Measurements from ENCODE around the gene IGF2R.
A peak's percentile ranks its signal among the peaks of the same experiment; 100 is the strongest.

Gene IGF2R

GRCh38 chr6:160070427-160070826, 101.5 kb downstream of the IGF2R start:
- Histone ChIP-seq H2AFZ (ENCODE audit: low read length) (no peak overlapping the region), H3K4me2 (ENCODE audit: low read depth, low read length) (peak overlapping the region; percentile 37), H3K9ac (ENCODE audit: low read length) (peak overlapping the region; percentile 35; the same call in 1 of the 2 replicates), H3K4me1 (ENCODE audit: low read length) (peaks cover 40% of the 10 kb centered on the region), H3K27me3 (replicated peaks; ENCODE audit: insufficient read depth, low read length) (no peaks in the 10 kb centered on the region), H4K20me1 (ENCODE audit: insufficient read depth, low read length) (no peaks in the 10 kb centered on the region), H3K36me3 (replicated peaks; ENCODE audit: insufficient read depth, low read length) (no peaks in the 10 kb centered on the region), H3K9me3 (replicated peaks; ENCODE audit: insufficient read depth, low read length) (no peaks in the 10 kb centered on the region), H3K79me2 (ENCODE audit: low read length) (peaks cover 20% of the 10 kb centered on the region; the same call in 1 of the 2 replicates), H3K4me3 (ENCODE audit: low read length) (no peak overlapping the region), H3K9me2 (replicated peaks; ENCODE audit: insufficient read depth, low read length) (no peaks in the 10 kb centered on the region), H3F3A (ENCODE audit: insufficient read depth, low read length) (peaks cover 21% of the 10 kb centered on the region), H3K27ac (ENCODE audit: low read length) (peak overlapping the region; percentile 89)
- peak; percentile 79 for DNase-seq
- no peak for TF ChIP-seq CTCF (IDR thresholded peaks at IDR 0.05; ENCODE audit: low read length)
- TF ChIP-seq EZH2phosphoT487 (IDR thresholded peaks at IDR 0.05; ENCODE audit: low read length), result no peak
- no peak for TF ChIP-seq EZH2 (optimal IDR thresholded peaks at IDR 0.05; ENCODE audit: low read depth, low read length)

- Histone ChIP-seq H2AFZ (ENCODE audit: low read length) (no peak overlapping the region), H3K9me3 (replicated peaks; ENCODE audit: insufficient read depth, low read length) (no peaks in the 10 kb centered on the region), H4K20me1 (ENCODE audit: insufficient read depth, low read length) (no peaks in the 10 kb centered on the region), H3K4me2 (ENCODE audit: low read depth, low read length) (no peak overlapping the region), H3K79me2 (ENCODE audit: low read length) (peaks cover 20% of the 10 kb centered on the region; the same call in 1 of the 2 replicates), H3K36me3 (replicated peaks; ENCODE audit: insufficient read depth, low read length) (no peaks in the 10 kb centered on the region), H3K4me3 (ENCODE audit: low read length) (no peak overlapping the region), H3F3A (ENCODE audit: insufficient read depth, low read length) (peaks cover 21% of the 10 kb centered on the region), H3K4me1 (ENCODE audit: low read length) (peaks cover 39% of the 10 kb centered on the region), H3K9ac (ENCODE audit: low read length) (peak overlapping the region; percentile 35; the same call in 1 of the 2 replicates), H3K27me3 (replicated peaks; ENCODE audit: insufficient read depth, low read length) (no peaks in the 10 kb centered on the region), H3K27ac (ENCODE audit: low read length) (peak overlapping the region; percentile 89), H3K9me2 (replicated peaks; ENCODE audit: insufficient read depth, low read length) (no peaks in the 10 kb centered on the region)
- DNase-seq, result no peak
- TF ChIP-seq EZH2phosphoT487 (IDR thresholded peaks at IDR 0.05; ENCODE audit: low read length), result no peak
- TF ChIP-seq CTCF (IDR thresholded peaks at IDR 0.05; ENCODE audit: low read length), result no peak
- no peak for TF ChIP-seq EZH2 (optimal IDR thresholded peaks at IDR 0.05; ENCODE audit: low read depth, low read length)
Measured at GRCh38 chr6:160070831-160071230, 101.9 kb downstream of the IGF2R start.

GRCh38 chr6:160071805-160072690, 103.2 kb downstream of the IGF2R start:
- Histone ChIP-seq H3K4me1 (ENCODE audit: low read length) (peaks cover 38% of the 10 kb centered on the region), H4K20me1 (ENCODE audit: insufficient read depth, low read length) (no peaks in the 10 kb centered on the region), H3K79me2 (ENCODE audit: low read length) (peaks cover 20% of the 10 kb centered on the region; the same call in 1 of the 2 replicates), H3K36me3 (replicated peaks; ENCODE audit: insufficient read depth, low read length) (no peaks in the 10 kb centered on the region), H3K4me2 (ENCODE audit: low read depth, low read length) (no peak overlapping the region), H2AFZ (ENCODE audit: low read length) (no peak overlapping the region), H3K4me3 (ENCODE audit: low read length) (no peak overlapping the region), H3K9me2 (replicated peaks; ENCODE audit: insufficient read depth, low read length) (no peaks in the 10 kb centered on the region), H3K27me3 (replicated peaks; ENCODE audit: insufficient read depth, low read length) (no peaks in the 10 kb centered on the region), H3K9me3 (replicated peaks; ENCODE audit: insufficient read depth, low read length) (no peaks in the 10 kb centered on the region), H3K9ac (ENCODE audit: low read length) (no peak overlapping the region), H3F3A (ENCODE audit: insufficient read depth, low read length) (peaks cover 11% of the 10 kb centered on the region), H3K27ac (ENCODE audit: low read length) (no peak overlapping the region)
- no peak for DNase-seq
- TF ChIP-seq EZH2 (optimal IDR thresholded peaks at IDR 0.05; ENCODE audit: low read depth, low read length), result no peak
- no peak for TF ChIP-seq CTCF (IDR thresholded peaks at IDR 0.05; ENCODE audit: low read length)
- no peak for TF ChIP-seq EZH2phosphoT487 (IDR thresholded peaks at IDR 0.05; ENCODE audit: low read length)

All from MM.1S (cell line).